Right renal cortex interstitium (tissue), 3 donors: ENCODE measurements around the gene EMD. TPM values are rescaled to one million over a fixed set of nuclear protein-coding genes. Genes with fewer than 3 reads are reported as not detected.
"Not testable (repeated sequence)": the region's sequence is repeated elsewhere in the genome, so short reads cannot be mapped to it uniquely, and the experiment has no call there.

Experiments used
- DNase-seq, 3 donors: peaks; one replicate each; pipeline ENCODE4 v3.0.0-alpha.2; 2013; ENCODE audit warnings: low read depth in 3 of 3, low spot score in 2 of 3
- polyA plus RNA-seq, 3 donors: library from polyadenylated mRNA; unstranded; fragments of 120-200 nt; gene quantifications; one replicate each; pipeline ENCODE4 v1.2.1, GENCODE V29; 2013; ENCODE audit not compliant: insufficient read length in 3 of 3

Gene EMD
- polyA plus RNA-seq, result 10 to 100 TPM; 64.7 to 67.6 (median 66.3) TPM

DNA sequence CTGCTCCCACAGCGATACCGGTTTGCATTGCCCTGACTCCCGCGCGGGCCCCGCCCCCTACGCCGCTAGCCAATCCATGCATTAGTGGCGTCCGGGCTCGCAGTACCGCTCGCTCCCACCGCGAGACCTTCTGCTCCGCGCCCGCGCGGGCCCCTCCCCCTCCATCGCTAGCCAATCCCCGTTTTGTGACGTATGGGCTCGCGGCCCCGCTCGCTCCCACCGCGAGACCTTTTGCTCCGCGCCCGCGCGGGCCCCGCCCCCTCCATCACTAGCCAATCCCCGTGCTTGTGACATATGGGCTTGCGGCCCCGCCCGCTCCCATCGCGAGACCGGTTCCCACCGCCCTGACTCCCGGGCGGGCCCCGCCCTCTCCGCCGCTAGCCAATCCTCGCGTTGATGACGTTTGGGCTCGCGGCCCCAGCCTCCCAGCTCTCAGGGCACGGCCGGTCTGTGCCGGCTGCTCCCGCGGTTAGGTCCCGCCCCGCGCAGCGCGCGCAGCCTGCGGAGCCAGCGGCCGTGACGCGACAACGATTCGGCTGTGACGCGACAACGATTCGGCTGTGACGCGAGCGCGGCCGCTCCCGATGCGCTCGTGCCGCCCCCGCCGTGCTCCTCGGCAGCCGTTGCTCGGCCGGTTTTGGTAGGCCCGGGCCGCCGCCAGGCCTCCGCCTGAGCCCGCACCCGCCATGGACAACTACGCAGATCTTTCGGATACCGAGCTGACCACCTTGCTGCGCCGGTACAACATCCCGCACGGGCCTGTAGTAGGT lies at the start of gene EMD:
Gene EMD (plus strand): TSS at position 497 of the 770 bp plus-strand sequence. CDS start 190 bp downstream, at position 687.
- peak in 2 of 3 donors; percentile 87 to 88 for DNase-seq

DNA sequence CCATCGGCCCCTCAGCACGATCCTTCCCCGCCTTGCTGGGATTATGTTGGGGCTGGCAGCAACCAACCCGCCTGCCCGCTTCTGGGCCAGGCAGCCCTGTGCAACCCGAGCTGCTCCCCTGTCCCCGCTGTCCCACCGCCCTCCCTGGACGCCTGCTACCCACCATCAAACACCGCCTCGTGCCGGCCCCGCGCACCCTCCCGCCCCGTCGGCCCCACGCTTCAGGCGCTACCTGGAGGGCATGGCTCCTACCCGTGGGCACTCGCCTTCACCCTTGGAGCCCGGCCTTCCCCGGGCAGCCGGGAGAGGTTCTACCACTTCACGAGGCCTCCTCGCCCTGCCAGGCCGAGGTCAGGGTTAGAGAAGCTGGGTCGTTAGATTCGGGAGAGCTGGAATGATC lies 46.5 kb upstream of the EMD start:
- no peak for DNase-seq

DNA sequence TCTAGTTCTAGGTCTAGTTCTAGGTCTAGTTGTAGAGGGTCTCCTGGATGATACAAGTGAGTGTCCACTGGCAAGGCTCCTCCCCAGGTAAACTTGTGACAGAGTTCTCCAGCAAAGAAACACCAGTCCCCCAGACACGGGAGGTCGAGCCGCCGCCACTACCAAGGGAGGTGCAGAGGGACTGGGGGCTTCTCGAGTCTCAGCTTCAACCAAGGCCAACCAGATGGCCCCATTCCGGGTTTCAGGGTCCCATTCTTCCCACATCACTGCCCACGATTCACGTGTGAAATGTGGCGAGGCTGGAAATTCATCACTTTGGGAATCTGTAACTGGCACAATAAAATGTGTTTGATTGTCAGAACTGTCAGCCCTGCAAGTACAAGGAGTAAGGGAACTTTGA lies 46.0 kb upstream of the EMD start:
- DNase-seq, result no peak

DNA sequence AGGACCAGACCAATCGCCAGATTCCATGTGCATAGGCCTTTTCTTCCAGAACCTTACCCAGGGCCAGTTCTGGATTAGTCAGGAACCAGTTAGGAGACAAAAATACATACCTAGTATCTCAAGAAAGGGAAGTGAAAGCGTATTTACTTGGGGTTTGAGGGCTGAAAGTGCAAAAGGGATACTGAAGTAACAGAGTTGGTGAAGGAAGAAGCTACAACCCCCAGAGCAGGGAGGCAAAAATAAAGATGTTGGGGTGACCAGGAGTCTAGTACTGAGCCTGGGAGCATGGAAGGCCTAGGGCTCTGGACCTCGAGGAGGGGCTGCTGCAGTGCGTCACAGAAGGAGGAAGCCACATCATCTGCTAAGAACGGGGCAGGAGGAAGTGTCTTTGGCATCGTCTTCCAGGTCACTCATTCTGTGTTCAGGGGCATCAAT lies 45.2 kb upstream of the EMD start:
- DNase-seq, result no peak

DNA sequence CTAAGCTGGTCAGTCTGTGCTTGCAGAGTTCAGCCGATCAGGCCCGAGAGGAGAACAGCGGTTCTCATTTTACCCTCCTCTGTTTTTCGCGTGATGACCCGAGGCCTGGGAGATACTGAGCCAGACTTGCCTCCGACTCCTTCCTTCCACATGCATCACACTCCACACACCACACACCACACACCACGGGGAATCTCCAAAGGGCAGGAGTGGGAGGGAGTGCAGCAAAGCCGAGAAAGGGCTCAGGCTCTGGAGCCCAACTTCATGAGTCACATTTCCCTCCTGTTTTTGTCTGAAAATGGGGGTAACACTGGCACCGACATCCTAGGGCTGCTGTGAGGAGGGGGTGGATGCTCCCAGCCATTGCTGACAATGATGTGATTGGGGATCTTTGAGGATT lies 44.6 kb upstream of the EMD start:
- no peak for DNase-seq

DNA sequence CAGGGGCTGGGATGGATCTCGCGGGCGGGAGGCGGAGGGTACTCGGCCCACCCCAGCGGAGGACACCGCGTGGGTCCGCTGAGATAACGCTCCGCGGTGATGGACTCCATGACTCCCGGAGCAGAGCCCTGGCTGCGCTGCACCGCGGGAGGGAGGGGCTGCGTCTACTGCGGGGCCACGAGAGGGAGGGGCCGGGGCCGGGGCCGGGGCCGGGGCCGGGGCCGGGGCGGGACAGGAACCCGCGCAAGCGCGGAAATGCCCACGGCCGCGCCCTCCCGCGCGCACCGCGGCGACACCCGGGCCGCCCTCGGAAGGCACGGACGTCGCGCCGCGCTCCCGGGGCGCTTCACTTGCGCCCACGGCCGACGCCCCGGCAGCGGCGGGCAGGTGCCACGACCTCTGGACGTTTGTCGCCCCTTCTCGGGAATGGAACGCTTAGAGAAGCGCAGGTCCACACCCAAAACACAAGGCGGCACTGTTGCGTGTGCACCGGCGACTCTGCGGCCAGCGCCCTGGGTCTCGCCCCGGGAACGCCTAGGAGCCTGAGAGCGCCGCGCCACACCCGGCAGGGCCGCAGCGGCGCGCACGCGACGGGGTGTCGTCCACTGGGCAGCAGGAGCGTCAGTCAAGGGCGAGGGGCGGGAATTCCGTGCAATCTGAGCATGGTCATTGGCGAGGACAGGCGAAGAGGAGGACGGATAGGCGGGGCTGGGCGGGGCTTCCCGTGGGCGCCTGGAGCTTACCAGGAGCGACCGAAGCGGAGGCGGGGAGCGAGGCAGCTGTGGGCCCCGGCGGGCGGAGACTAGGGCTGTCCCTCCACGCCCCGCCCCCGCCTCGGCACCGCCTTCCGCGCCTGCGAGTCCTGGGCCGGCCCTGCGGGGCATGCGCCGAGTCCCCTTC lies 37.4 kb upstream of the EMD start:
- not testable (repeated sequence) for DNase-seq

DNA sequence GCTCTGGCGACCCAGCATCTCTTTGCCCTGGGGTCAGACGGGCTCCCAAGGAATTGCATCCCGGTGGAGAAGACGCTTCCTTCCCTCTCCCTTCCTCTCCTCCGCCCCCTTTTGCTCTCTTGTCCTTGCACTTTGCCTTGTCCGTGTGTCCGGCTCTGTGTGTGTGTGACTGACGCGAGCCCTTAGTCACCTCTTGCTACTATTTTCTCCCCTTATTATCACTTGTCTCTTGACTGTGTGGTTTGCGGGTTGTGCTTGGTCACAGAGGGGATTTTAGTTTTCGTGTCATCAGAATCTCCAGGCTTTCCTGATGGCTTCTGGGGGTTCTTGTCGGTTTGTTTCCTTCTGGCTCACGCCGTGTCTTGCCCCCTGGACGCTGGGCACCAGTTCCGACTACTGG lies 36.0 kb upstream of the EMD start:
- not testable (repeated sequence) for DNase-seq

DNA sequence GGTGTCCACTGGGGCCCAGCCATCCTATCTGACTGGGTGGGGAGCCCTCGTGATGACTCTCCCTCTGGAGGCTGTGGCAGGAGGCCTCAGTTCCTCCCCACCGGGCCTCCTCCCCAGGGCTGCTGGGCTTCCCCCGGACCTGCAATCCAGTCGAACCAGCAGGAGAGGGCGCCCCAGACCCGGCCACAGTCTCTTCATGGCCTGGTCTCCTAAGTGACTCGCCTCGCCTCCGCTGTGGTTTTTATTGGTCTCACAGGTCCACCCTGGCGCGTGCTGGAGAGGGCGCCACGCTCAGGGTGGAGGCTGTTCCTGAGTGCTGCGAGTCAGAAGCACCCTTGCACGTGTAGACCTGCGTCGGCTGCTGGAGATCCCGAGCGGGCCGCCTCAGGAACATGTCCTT lies 35.5 kb upstream of the EMD start:
- not testable (repeated sequence) for DNase-seq

DNA sequence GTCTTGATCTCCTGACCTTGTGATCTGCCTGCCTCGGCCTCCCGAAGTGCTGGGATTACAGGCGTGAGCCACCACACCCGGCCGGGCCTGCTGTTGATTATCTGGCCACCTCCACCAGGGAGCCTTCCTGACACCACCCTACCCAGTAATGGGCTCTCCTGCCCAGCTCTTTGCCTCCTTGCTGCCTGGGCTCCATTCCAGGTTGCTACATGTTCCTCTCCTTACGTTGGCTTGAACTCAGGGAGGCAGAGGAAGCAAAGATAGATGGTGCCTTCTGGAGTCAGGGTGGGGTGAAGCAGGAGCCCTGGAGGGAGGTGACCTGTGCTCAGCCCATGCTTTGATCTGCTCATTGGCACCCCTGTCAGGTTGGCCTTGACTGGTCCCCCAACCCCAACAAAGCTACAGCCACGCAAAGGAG lies 31.0 kb upstream of the EMD start:
- DNase-seq, result no peak

DNA sequence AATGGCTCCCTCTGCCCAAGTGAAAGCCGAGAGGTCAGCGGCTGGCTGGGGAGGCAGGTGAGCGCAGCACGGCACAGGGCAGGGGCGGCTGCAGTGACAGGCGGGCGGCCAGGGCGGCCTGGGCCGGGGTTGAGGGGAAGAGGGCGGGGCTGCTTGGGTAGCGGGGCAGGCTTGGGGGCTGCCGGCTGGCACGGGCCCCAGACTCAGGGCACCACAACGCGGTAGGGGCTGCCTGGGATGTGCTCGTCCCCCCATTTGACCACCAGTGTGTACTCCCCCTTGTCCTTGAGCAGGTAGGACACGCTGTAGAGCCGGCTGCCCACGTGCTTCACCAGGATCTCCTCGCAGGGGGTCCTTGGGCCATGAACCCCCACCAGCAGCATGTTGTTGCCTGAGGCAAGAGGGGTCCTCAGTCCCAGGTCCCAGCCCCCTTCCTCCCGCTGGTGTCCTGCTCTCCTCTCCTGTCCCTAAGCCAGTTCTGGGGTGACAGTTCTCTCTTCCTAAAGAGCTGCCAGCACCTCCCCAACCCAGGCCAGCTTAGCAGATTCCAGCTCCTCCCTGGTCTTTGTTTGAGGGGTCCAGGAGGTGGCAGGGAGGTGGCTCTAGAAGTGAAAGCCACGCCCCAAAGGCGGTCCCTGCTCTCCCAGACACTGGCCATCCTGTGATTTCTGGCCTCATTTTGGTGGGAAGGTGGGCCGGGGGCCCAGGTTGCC lies 30.3 kb upstream of the EMD start:
- no peak for DNase-seq

DNA sequence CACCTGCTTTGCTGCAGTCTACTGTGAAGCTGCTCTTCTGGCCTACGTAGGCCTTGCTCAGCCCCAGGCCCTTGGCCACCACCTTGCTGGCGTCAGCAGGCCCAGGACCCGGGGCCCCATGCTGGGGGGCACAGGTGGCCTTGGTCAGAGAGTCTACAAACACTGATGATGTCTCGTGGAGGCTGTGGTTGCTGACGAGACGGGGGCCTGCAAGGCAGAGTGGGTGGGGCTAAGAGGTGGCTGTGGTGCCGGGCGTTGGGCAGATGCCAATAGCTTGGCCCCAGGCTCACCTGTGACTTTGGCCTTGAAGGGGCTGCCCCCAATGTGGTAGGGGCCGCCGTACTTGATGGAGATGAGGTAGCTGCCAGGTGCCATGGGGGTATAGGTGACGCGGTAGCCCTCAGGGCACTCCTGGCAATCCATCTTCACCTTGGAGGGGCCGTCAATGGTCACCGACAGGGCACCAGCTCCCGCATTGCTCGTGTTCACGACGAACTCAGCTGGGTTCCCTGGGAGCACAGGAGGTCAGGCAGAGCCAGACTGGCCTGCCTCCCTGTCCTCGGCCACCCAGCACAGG lies 29.6 kb upstream of the EMD start:
- no peak for DNase-seq

DNA sequence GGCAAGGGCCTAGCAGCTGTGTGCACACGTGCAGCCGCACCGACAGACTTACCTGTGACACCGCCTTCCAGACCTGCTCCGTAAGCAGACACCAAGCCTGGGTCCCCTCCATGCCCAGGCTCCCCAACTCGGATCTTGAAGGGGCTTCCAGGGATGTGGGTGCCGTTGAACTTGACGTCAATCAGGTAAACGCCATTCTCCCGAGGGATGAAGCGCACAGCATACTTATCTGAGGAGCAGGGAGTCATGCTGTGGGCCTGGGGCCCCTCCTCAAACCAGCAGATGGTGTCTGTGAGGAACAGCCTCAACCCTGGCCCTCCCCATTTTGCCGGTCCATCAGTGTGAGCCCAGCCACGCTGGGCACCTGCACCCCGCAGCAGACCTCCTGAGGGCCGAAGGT lies 29.1 kb upstream of the EMD start:
- DNase-seq, result no peak

DNA sequence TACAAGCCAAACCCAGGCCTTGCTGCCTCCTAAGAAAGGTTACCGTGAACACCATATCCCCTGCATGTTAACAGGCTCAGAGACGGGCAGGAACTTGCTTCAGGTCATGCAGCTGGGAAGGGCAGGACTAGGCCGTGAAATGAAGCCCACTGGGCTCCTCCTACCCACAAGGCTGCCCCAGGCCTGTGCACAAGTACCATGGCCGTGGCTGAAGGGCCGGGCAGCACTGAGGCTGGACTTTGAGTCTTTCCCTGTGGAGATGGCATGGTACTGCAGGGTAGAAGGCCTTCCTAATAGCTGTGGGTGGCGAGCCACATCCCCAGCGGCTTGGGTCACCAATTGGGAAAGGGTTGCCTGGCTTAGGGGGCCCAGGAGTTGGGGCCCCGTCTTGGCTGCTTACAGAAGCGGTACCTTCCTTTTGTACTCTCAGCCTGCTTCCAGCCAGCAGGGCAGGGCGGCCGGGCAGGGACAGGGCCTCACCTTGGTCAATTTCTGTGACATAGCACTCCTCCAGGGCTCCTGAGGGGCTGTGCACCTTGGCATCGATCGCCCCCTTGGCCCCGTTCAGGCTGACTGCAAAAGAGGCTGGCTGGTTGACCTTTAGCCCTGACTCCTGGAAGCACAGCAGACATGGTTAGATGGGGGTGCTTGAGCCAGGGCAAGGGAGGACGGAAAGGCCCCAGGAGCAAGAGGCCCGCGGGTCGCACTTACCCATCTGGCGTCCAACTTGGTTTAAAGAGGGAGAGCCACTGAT lies 28.5 kb upstream of the EMD start:
- no peak for DNase-seq

DNA sequence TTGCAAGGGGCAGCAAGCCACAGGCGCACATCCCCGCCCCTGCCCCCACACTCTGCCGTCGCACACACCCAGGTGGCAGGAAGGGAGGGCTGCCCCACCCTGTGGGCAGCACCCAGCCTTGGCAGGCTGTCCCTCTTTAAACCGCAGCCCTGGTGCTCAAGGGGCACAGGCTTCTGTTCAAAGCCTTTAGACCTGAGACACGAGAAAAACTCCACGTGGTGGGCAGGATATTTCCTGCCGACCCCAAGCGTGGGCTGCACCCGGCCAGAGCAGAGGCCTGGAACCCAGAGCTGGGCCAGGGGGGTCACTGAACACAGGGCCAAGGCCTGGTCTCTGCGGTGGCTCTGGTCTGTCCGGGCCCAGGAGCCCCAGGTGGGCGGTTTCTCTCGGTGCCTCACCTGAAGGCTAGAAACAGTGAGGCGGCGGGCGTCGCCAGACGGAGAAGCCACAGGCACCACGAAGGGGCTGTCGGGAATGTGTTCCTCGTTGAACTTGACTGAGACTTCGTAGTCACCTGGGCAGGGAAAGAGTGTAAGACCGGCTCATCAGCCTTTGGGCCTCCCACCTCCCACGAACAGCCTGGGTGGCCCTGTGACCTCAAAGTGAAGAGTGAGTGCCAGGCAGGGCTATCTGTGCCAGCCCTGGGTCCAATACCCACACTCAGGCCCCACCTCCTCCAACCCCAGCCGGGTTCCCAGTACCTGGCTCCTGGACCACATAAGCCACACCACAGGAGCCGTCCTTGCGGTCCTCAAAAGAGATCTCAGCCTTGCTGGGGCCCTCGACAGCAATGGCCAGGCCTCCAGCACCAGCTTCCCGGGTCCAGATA lies 27.7 kb upstream of the EMD start:
- DNase-seq, result no peak

DNA sequence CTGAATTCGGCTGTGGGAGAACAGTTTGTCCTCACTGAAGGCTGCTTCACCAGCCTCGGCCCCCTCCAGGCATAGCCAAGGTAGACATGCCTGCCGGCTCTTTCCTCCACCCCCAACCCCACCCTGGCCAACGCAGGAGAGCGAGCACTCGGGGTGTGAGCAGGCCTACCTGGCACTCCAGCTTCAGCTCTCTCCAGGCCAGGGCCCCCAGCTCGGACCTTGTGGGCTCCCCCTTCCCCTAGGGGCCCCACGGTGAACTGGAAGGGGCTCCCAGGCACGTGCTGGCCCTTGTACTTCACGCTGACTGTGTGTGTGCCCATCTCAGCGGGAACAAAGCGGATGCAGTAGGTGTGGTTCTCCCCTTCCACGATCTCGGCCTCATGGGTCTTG lies 27.1 kb upstream of the EMD start:
- DNase-seq, result no peak

DNA sequence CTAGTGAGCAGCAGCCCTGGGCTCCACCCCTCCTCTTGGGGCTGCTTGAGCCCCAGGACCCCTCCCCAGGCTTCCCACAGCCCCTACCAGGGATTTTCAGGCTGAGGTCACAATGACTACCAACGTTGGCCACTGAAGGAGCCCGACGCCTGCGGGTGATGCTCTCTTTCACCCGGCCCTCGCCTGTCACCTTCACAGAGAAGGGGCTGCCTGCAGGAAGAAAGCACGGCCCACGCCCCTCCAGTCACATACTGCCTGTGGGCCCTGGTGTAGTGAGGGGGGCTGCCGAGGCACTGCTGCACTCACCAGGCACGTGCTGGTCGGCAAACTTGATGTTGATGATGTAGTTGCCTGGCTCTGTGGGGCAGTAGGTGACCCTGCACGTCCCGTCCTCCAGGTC lies 26.6 kb upstream of the EMD start:
- DNase-seq, result no peak

DNA sequence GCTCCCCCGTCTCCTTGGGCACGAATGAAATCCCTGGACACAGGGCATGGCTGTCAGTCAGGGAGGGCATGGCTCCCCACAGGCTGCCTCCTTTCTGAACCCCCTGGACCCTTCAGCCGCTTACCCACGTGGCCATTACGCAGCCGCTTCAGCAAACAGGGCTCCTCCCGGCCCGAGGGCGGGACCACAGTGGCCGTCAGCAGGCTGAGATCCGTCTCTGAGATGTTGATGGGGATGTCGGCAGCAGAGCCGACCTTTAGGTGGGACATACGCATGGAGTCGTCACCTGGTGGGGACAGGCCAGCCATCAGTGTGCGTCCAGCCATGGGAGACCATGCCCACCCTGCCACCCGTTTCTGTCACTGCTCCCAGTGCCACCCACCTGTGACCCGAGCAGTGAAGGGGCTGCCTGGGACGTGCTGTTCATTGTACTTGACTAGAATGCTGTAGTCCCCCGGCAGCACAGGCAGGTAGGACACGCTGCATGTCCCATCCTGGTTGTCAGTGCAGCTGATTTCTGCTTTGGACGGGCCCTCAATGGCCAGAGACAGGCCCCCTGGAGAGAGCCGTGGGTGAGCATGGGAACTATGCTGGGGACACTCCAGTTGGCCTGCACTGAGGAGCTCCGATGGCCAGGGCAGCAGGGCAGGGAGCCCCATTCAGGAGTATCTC lies 25.8 kb upstream of the EMD start:
- DNase-seq, result no peak

DNA sequence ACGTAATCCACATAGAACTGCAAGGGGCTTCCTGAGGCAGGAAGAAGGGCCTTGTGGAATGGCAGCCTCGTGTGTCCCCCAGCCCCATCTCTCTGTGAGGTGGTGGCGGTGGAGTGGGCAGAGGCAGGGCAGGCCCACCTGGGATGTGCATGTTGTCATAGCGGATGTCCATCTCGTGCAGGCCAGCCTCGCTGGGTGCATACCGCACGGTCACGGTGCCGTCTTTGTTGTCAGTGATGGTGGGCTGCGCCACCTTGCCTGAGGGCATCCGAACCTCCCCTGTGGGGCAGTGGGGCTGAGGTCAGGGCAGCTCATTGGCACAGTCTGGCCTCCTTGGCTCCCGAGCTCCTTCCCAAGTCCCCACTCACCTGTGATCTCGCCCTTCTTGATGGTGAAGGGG lies 25.1 kb upstream of the EMD start:
- DNase-seq, result no peak

DNA sequence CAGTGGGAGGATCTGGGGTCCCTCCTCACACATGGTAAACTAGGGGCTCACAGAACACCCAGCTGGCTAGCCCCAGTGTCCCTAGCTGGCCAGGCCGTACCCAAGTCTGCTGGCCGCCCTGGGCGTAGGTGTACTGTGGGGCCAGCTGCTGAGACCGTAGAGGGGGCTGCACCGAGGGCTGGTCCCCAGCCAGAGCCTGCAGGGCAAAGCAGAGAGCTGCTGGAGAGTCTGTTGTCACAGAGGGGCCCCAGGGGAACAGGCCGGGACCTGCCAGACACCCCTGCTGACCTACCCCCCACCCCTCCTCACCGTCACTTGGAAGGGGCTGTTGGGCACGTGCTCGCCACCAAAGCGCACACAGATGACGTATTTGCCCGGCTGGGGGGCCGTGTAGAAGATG lies 24.6 kb upstream of the EMD start:
- no peak for DNase-seq
